ENCODE data around the gene NSD1. TPM values are rescaled to one million over a fixed set of nuclear protein-coding genes. Genes with fewer than 3 reads are reported as not detected.
"Not testable (repeated sequence)": the region's sequence is repeated elsewhere in the genome, so short reads cannot be mapped to it uniquely, and the experiment has no call there.

NSD1 gene
- total and polyA plus RNA-seq, 7 donors: 6.0 to 56.2 (median 38.5) TPM

DNA sequence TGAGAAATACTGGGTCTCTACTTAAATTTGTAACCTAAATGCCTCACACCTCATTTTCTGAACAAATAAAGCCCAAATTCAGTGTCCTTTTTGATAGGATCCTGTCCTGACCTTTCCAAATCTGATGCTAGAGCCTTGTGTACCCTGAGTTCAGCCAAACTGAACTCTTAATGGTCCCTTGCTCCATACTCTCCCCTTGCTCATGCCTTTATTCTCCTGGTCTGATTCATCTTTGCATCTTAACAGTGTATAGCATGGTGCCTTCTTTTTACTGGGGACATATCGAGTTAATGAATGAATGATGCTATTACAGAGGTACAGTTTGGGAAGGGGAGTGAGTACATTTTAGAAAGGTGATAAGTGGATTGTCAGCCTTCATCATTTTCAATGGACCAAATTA, 9.2 kb downstream of the NSD1 start:
- Histone ChIP-seq H3K4me3 (no peak overlapping the region), H3K4me1 (peaks cover 42% of the 10 kb centered on the region), H3K27me3 (ENCODE audit: insufficient read depth in 3 of 3, low read length in 2 of 3) (no peaks in the 10 kb centered on the region), H3K9me3 (no peaks in the 10 kb centered on the region), H3K36me3 (ENCODE audit: insufficient read depth in 1 of 2, low read depth in 1 of 2) (peaks cover 0 to 54% of the 10 kb centered on the region in 2 donors), H3K27ac (no peak overlapping the region)
- TF ChIP-seq, protein P1, sequence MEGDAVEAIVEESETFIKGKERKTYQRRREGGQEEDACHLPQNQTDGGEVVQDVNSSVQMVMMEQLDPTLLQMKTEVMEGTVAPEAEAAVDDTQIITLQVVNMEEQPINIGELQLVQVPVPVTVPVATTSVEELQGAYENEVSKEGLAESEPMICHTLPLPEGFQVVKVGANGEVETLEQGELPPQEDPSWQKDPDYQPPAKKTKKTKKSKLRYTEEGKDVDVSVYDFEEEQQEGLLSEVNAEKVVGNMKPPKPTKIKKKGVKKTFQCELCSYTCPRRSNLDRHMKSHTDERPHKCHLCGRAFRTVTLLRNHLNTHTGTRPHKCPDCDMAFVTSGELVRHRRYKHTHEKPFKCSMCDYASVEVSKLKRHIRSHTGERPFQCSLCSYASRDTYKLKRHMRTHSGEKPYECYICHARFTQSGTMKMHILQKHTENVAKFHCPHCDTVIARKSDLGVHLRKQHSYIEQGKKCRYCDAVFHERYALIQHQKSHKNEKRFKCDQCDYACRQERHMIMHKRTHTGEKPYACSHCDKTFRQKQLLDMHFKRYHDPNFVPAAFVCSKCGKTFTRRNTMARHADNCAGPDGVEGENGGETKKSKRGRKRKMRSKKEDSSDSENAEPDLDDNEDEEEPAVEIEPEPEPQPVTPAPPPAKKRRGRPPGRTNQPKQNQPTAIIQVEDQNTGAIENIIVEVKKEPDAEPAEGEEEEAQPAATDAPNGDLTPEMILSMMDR (IDR thresholded peaks at IDR 0.05): no peak
- intact Hi-C loops (cut with DNase I): no loop called here
- DNase-seq (no peak), ATAC-seq (peak in 3 of 4 donors; percentile 25 to 61 (median 61))
- WGBS, 3 donors: 84 to 97% (median 94%) methylated on average over 1 of the region's 1 CpG

DNA sequence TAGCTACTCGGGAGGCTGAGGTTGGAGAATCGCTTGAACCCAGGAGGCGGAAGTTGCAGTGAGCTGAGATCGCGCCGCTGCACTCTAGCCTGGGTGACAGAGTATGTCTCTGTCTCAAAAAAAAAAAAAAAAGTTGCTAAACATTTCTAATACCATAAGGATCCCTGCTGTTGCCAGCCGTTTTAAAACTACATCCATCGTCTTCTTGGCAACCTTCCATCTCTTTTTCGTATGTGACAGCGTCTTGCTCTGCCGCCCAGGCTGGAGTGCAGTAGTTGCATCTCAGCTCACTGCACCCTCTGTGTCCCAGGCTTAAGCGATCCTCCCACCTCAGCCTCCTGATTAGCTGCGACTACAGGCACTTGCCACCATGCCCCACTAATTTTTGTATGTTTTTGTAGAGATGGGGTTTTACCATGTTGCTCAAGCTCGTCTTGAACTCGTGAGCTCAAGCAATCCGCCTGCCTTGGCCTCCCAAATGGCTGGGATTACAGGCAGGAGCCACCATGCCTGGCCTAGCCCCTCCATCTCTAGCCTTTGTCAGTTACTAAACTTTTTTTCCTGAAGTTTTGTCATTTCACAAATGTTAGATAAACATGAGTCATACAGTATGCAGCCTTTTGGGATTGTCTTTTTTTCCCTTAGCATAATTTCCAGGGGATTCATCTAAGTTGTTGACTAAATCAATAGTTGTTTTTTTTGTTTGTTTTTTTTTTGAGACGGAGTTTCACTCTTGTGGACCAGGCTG, 13.5 kb downstream of the NSD1 start:
- Histone ChIP-seq H3K27me3 (ENCODE audit: insufficient read depth in 3 of 3, low read length in 2 of 3) (no peaks in the 10 kb centered on the region), H3K36me3 (ENCODE audit: insufficient read depth in 1 of 2, low read depth in 1 of 2) (peaks cover 0 to 60% of the 10 kb centered on the region in 2 donors), H3K4me1 (peaks cover 22% of the 10 kb centered on the region), H3K4me3 (no peak overlapping the region), H3K27ac (no peak overlapping the region), H3K9me3 (no peaks in the 10 kb centered on the region)
- DNase-seq (no peak), ATAC-seq (no peak)
- WGBS, 3 donors: 85 to 91% (median 87%) methylated on average over 17 of the region's 17 CpGs
- intact Hi-C loops (cut with DNase I): no loop called here
- TF ChIP-seq, protein P1 (IDR thresholded peaks at IDR 0.05): no peak

GRCh38 chr5:177150061-177150460, 16.5 kb downstream of the NSD1 start:
- intact Hi-C loops (cut with DNase I); DNase-seq; ATAC-seq; H3K4me1 ChIP-seq; H3K27me3 ChIP-seq (ENCODE audit: insufficient read depth in 3 of 3, low read length in 2 of 3); H3K9me3 ChIP-seq; H3K27ac ChIP-seq; H3K4me3 ChIP-seq: not testable (repeated sequence)
- 92 to 95% (median 93%) methylated on average over 17 of the region's 17 CpGs for WGBS, 3 donors
- H3K36me3 ChIP-seq (ENCODE audit: insufficient read depth in 1 of 2, low read depth in 1 of 2): peaks cover 0 to 47% of the 10 kb centered on the region in 2 donors

DNA sequence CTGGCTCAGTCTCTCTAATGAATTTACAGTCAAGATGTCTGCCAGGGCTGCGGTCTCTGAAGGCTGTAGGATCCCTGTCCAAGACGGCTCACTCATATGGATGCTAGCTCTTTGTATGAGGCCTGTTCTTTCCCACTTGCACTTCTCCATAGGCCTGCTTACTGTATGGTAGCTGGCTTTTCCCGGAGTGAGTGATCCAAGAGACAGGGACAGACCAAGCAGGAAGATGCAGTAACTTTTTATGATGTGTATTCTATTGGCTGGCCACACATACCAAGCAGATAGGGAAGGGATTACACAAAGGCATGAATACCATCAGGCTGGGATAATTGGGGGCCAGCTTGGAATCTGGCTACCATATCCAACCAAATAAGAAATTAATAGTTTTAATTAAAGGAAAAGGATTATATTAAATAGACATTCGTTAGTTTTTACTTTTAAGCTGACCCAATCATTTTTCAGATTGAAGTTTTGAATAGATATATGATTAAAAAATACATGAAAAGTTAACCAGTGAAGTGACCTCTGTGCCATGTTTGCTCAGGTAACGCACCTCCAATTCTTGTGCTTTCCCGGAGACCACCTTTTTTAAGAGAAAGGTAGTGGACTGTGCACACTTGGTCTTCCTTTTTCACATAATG, 20.6 kb downstream of the NSD1 start:
- H3K36me3 ChIP-seq (ENCODE audit: insufficient read depth in 1 of 2, low read depth in 1 of 2): peaks cover 0 to 26% of the 10 kb centered on the region in 2 donors
- peaks cover 16% of the 10 kb centered on the region for H3K4me1 ChIP-seq
- TF ChIP-seq, protein P1 (IDR thresholded peaks at IDR 0.05): no peak
- H3K9me3 ChIP-seq: no peaks in the 10 kb centered on the region
- no peak overlapping the region for H3K27ac ChIP-seq
- no peak for DNase-seq
- WGBS, 3 donors: 81 to 91% (median 81%) methylated on average over 6 of the region's 6 CpGs
- ATAC-seq: peak in 3 of 4 donors; percentile 7 to 26 (median 24)
- H3K4me3 ChIP-seq: no peak overlapping the region
- H3K27me3 ChIP-seq (ENCODE audit: insufficient read depth in 3 of 3, low read length in 2 of 3): no peaks in the 10 kb centered on the region
- intact Hi-C loops (cut with DNase I): no loop called here

- ATAC-seq (peak in 3 of 4 donors; percentile 28 to 57 (median 45)), DNase-seq (no peak)
- H3K36me3 ChIP-seq (ENCODE audit: insufficient read depth in 1 of 2, low read depth in 1 of 2): peaks cover 0 to 12% of the 10 kb centered on the region in 2 donors
- intact Hi-C loops (cut with DNase I): no loop called here
- H3K4me1 ChIP-seq: peaks cover 11% of the 10 kb centered on the region
- H3K27ac ChIP-seq: no peak overlapping the region
- H3K27me3 ChIP-seq (ENCODE audit: insufficient read depth in 3 of 3, low read length in 2 of 3): no peaks in the 10 kb centered on the region
- TF ChIP-seq, protein P1 (IDR thresholded peaks at IDR 0.05): no peak
- H3K9me3 ChIP-seq: no peaks in the 10 kb centered on the region
- WGBS, 3 donors: 95 to 98% (median 95%) methylated on average over 6 of the region's 6 CpGs
- H3K4me3 ChIP-seq: no peak overlapping the region
Measured at GRCh38 chr5:177162379-177162778, 28.8 kb downstream of the NSD1 start.
